ENCODE measurements around the gene KREMEN1. TPM values are rescaled to one million over a fixed set of nuclear protein-coding genes. Genes with fewer than 3 reads are reported as not detected.

The KREMEN1 gene
- total RNA-seq, 1 experiment from 2014 or later, result 2.2 TPM

DNA sequence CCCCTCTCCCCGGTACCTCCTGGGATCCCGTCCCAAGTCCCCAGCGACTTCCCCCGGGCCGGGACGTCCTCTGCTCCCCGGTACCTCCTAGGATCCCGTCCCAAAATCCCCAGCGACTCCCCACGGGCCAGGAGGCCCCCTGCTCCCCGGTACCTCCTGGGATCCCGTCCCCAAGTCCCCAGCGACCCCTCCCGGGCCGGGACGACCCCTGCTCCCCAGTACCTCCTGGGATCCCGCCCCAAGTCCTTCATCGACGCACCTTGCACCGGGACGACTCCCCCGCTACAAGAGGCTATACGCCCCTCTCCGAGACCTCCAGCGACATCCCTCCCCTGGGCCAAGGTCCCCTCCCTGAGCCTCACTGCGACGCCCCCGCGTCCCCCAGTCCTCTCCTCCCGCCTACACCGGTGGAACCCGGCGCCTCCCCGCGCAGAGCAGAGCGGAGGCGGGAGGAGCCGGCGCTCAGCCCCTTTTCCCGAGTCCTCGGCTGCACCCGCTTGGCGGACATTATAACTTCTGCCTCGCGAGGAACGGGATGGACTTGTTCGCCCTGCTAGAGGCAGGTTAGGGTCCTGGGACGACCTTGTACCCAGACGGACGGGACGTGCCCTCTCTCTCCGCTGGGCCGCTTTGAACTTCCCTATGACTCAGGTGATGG, 912 bp downstream of the KREMEN1 start:
- in situ Hi-C loops (cut with HindIII; ENCODE audit: low pct_unique_long_range_greater_than_20kb, low sequenced_read_pairs), result no loop called here
- ATAC-seq (0 out of 2 replicates have a peak, but pooled peaks have one; percentile 23), DNase-seq (ENCODE audit: low read depth, low spot score) (no peak)
- CTCF ChIA-PET, result no interaction called here
- intact Hi-C loops (cut with micrococcal nuclease; ENCODE audit: unreplicated experiment), result no loop called here
- Histone ChIP-seq H3K4me3 (ENCODE audit: low read depth in 2 of 2, low read length in 2 of 2) (peak overlapping the region; percentile 37 to 44), H3K27ac (ENCODE audit: low read length) (no peak overlapping the region), H3K9me3 (ENCODE audit: control insufficient read depth, insufficient read depth, low read depth, low read length) (no peaks in the 10 kb centered on the region), H3K36me3 (ENCODE audit: control insufficient read depth, insufficient read depth, low read length) (peaks cover 4% of the 10 kb centered on the region; the same call in 1 of the 2 replicates), H3K4me1 (ENCODE audit: control insufficient read depth, insufficient read depth, low read length) (no peaks in the 10 kb centered on the region), H3K27me3 (ENCODE audit: control insufficient read depth, insufficient read depth, low read length) (no peaks in the 10 kb centered on the region)
- BruUV-seq (replicated peaks), result no TSS peak
- TF ChIP-seq, protein P1, sequence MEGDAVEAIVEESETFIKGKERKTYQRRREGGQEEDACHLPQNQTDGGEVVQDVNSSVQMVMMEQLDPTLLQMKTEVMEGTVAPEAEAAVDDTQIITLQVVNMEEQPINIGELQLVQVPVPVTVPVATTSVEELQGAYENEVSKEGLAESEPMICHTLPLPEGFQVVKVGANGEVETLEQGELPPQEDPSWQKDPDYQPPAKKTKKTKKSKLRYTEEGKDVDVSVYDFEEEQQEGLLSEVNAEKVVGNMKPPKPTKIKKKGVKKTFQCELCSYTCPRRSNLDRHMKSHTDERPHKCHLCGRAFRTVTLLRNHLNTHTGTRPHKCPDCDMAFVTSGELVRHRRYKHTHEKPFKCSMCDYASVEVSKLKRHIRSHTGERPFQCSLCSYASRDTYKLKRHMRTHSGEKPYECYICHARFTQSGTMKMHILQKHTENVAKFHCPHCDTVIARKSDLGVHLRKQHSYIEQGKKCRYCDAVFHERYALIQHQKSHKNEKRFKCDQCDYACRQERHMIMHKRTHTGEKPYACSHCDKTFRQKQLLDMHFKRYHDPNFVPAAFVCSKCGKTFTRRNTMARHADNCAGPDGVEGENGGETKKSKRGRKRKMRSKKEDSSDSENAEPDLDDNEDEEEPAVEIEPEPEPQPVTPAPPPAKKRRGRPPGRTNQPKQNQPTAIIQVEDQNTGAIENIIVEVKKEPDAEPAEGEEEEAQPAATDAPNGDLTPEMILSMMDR (IDR thresholded peaks at IDR 0.05), result no peak
- TF ChIP-seq SIN3A (IDR thresholded peaks at IDR 0.05; ENCODE audit: borderline replicate concordance, insufficient read depth, low read depth, low read length), result no peak
- TF ChIP-seq POLR2AphosphoS5 (IDR thresholded peaks at IDR 0.05; ENCODE audit: low read depth, low read length), result no peak
- no peak for TF ChIP-seq TCF7L2 (IDR thresholded peaks at IDR 0.05; ENCODE audit: low read depth, low read length)
- TF ChIP-seq, protein P2, sequence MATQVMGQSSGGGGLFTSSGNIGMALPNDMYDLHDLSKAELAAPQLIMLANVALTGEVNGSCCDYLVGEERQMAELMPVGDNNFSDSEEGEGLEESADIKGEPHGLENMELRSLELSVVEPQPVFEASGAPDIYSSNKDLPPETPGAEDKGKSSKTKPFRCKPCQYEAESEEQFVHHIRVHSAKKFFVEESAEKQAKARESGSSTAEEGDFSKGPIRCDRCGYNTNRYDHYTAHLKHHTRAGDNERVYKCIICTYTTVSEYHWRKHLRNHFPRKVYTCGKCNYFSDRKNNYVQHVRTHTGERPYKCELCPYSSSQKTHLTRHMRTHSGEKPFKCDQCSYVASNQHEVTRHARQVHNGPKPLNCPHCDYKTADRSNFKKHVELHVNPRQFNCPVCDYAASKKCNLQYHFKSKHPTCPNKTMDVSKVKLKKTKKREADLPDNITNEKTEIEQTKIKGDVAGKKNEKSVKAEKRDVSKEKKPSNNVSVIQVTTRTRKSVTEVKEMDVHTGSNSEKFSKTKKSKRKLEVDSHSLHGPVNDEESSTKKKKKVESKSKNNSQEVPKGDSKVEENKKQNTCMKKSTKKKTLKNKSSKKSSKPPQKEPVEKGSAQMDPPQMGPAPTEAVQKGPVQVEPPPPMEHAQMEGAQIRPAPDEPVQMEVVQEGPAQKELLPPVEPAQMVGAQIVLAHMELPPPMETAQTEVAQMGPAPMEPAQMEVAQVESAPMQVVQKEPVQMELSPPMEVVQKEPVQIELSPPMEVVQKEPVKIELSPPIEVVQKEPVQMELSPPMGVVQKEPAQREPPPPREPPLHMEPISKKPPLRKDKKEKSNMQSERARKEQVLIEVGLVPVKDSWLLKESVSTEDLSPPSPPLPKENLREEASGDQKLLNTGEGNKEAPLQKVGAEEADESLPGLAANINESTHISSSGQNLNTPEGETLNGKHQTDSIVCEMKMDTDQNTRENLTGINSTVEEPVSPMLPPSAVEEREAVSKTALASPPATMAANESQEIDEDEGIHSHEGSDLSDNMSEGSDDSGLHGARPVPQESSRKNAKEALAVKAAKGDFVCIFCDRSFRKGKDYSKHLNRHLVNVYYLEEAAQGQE (IDR thresholded peaks at IDR 0.05; ENCODE audit: insufficient read depth in 1 of 2, low read depth in 2 of 2, low read length in 1 of 2), result no peak
- POLR2A ChIA-PET, result no interaction called here

DNA sequence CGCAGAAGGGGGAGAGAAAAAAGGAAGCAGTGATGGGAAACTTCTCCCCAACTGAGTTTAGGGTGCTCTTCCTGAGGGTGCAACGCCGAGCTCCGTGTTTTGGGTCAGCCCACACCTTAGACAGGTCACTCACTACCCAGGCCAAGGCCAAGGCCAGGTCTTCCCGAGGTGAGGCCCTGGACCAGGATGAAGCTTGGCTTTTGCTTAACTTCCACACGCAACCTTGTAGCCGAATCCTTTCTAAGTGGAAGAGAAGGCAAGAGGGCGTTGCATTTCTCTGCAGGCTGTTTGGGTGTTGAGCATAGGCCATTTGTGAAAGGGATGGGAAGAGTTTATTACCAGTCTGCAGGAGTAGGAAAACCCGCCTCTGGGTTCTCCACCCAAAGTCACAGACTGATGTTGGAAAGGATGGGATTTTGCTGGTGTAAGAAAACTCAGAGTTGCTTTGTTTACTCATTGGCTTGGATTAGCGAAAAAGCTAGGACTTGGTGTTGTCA, 1.5 kb downstream of the KREMEN1 start:
- no peak overlapping the region; a peak in 1 of 4 replicates for H3K4me3 ChIP-seq (ENCODE audit: low read depth in 2 of 2, low read length in 2 of 2)
- H3K27ac ChIP-seq (ENCODE audit: low read length), result no peak overlapping the region
- DNase-seq (ENCODE audit: low read depth, low spot score), result no peak
- TF ChIP-seq TCF7L2 (IDR thresholded peaks at IDR 0.05; ENCODE audit: low read depth, low read length), result no peak
- TF ChIP-seq, protein P2 (IDR thresholded peaks at IDR 0.05; ENCODE audit: insufficient read depth in 1 of 2, low read depth in 2 of 2, low read length in 1 of 2), result no peak
- TF ChIP-seq POLR2AphosphoS5 (IDR thresholded peaks at IDR 0.05; ENCODE audit: low read depth, low read length), result no peak
- POLR2A ChIA-PET, result no interaction called here
- no peak for ATAC-seq
- intact Hi-C loops (cut with micrococcal nuclease; ENCODE audit: unreplicated experiment), result no loop called here
- H3K4me1 ChIP-seq (ENCODE audit: control insufficient read depth, insufficient read depth, low read length), result no peaks in the 10 kb centered on the region
- in situ Hi-C loops (cut with HindIII; ENCODE audit: low pct_unique_long_range_greater_than_20kb, low sequenced_read_pairs), result no loop called here
- CTCF ChIA-PET, result no interaction called here
- no peaks in the 10 kb centered on the region for H3K27me3 ChIP-seq (ENCODE audit: control insufficient read depth, insufficient read depth, low read length)
- H3K36me3 ChIP-seq (ENCODE audit: control insufficient read depth, insufficient read depth, low read length), result peaks cover 4% of the 10 kb centered on the region; the same call in 1 of the 2 replicates
- BruUV-seq (replicated peaks), result no TSS peak
- no peaks in the 10 kb centered on the region for H3K9me3 ChIP-seq (ENCODE audit: control insufficient read depth, insufficient read depth, low read depth, low read length)
